GM10266 (cell line): ENCODE data around the gene NEXN.

ENCODE experiments used
- DNase-seq: peaks from one replicate; pipeline ENCODE4 v3.0.0; 2012; ENCODE audit errors: extremely low spot score
- TF ChIP-seq, protein P1 (sequence below): IDR thresholded peaks from 2 replicates; pipeline ENCODE4 v1.5.1; 2012; ENCODE audit warnings: mild to moderate bottlenecking, low read depth; ENCODE audit not compliant: control insufficient read depth, insufficient read depth; ENCODE audit errors: missing control alignments

The NEXN gene

DNA sequence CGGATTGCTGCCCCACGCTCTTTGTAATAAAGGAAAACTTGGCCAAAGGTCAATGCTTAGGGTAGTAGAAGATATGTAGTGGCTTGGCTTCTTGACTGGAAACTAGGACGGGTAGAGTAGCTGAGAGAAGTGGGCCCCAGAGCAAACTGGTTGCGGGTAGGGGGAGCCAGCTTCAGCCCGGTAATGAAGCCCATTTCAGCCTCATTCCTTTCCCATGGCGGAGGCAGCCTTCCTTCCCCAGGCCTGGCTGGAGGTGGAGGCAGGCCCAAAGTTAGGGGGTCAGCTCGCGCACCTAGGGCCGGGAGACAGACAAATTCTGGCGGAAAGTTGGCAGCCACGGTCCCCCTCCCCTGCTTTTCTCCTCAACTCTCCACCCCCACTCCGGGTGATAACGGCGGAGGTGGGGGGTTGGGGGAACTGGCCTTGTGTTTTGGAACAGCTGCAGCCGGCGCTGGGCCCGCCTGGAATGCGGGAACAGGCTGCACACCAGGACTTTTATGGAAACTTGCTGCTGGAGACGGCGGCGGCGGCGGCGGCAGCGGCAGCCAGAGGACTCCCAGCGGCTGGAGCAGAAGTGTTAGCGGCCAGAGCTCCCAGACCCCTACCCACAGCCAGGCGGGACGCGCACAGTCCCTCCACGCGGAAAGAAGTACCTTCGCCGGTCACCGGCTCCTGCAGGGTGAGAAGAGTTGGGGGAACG is at the start of gene NEXN:
Gene NEXN (plus strand): TSS at position 544 of the 700 bp plus-strand sequence. CDS start 27,483 bp downstream, outside the sequence.
- peak; percentile 22 for DNase-seq
- TF ChIP-seq, protein P1, sequence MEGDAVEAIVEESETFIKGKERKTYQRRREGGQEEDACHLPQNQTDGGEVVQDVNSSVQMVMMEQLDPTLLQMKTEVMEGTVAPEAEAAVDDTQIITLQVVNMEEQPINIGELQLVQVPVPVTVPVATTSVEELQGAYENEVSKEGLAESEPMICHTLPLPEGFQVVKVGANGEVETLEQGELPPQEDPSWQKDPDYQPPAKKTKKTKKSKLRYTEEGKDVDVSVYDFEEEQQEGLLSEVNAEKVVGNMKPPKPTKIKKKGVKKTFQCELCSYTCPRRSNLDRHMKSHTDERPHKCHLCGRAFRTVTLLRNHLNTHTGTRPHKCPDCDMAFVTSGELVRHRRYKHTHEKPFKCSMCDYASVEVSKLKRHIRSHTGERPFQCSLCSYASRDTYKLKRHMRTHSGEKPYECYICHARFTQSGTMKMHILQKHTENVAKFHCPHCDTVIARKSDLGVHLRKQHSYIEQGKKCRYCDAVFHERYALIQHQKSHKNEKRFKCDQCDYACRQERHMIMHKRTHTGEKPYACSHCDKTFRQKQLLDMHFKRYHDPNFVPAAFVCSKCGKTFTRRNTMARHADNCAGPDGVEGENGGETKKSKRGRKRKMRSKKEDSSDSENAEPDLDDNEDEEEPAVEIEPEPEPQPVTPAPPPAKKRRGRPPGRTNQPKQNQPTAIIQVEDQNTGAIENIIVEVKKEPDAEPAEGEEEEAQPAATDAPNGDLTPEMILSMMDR: no peak

DNA sequence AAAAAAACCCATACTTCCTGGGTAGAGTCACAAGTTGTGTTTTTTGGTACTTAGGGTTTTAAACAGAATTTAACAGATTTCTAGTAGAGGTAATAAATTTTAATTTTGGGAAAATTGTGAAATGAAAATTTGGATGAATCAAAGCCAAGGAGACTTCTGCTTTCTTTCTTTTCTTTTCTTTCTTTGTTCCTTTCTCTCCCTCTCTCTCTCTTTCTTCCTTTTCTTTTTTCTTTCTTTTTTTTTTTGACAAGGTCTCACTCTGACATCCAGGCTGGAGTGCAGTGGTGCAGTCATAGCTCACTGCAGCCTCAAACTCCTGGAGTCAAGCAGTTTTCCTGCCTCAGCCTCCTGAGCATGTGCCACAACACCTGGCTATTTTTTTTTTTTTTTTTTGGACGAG is 46.9 kb upstream of the NEXN start:
- DNase-seq: no peak
- TF ChIP-seq, protein P1: no peak

DNA sequence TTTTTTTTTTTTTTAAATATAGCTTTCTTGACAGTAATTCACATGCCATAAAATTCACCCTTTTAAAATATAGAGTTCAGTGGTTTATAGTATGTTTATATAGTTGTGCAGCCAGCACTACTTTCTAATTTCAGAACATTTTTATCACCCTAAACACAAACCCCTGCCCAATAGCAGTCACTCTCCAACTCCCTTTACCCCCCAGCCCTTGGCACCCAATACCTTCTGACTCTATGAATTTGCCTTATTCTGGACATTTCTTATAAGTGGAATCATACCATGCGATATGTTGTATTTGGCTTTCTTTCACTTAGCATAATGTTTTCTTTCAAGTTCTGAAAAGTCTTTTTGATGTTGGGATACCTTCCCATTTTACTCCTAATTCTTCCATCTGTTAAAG is 42.5 kb upstream of the NEXN start:
- TF ChIP-seq, protein P1: no peak
- DNase-seq: no peak

DNA sequence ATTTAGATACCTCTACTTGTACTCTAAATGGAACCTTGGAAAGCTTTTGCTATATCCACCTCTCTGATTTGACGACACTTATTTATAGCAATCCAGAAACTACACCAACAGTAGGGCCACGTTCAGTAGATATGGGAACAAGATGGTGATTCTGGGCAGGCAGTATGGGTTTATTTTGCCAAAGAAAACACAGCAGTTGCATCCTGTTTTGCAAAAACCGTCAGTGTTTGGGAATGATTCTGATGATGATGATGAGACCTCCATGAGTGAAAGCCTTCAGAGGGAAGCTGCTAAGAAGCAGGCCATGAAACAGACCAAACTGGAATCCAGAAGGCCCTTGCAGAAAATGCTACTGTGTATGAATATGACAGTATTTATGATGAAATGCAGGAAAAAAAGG is 41.5 kb upstream of the NEXN start:
- no peak for DNase-seq
- TF ChIP-seq, protein P1: no peak

DNA sequence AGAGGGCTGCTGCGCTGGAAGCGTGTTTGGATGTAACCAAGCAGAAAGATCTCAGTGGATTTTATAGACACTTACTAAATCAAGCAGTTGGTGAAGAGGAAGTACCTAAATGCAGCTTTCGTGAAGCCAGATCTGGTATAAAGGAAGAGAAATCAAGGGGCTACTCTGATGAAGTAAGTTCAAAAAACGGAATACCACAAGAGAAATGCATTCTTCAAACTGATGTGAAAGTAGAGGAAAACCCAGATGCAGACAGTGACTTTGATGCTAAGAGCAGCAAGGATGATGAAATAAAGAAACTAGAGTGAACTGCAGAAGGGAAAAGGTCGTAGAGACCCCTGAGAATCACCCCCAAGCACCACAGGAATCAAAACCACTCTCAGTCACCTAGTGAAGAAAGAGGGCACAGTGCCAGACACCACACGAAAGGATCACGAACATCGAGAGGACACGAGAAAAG is 40.8 kb upstream of the NEXN start:
- no peak for DNase-seq
- TF ChIP-seq, protein P1: no peak

DNA sequence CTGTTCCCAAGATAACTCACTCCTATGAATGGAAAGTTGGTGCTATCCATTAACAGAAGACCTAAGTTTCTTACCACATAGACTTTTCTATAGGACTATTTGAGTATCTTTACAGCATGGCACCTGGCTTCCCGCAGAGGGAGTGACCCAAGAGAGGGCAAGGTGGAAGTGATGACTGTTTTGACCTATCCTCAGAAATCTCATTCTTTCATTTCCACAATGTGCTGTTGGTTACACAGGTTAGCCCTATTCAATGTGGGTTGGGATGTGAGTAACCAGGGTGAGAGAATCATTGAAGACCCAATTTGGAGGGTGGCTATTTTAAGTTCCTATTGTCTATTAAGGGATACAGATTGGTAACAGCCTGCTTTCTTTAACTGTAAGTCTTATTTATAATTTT is 38.3 kb upstream of the NEXN start:
- TF ChIP-seq, protein P1: no peak
- no peak for DNase-seq

DNA sequence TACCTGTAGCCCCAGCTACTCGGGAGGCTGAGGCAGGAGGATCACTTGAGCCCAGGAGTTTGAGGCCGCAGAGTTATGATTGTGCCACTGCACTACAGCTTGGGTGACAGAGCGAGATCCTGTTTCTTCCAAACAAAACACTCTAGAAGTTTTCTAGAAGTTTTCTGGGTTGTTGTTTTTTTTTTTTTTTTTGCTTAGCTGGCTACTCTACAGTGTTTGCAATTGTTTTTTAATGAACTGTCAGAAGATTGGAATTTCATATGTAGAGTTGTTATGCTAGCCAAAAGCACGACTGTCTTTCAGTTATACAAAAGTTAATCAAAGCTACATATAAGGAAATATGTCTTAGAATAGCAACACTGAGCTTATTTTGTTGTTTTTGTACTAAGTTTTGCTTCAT is 30.9 kb upstream of the NEXN start:
- TF ChIP-seq, protein P1: no peak
- no peak for DNase-seq
